ENCODE measurements around the gene B4GALT2. TPM values are rescaled to one million over a fixed set of nuclear protein-coding genes. Genes with fewer than 3 reads are reported as not detected.

B4GALT2 gene
- total and polyA plus RNA-seq, 9 of the 15 experiments (the other 6 are each of a cell fraction or from before 2014, with no cell fraction given), result 1.3 to 86.8 (median 43.8) TPM

- TF ChIP-seq THRB (CRISPR knock-in tag; conservative IDR thresholded peaks at IDR 0.05) (peak; percentile 30; the same call in 1 of the 2 replicates), MCM7 (IDR thresholded peaks at IDR 0.05) (no peak), ZBTB49 (CRISPR knock-in tag; IDR thresholded peaks at IDR 0.05; ENCODE audit: borderline replicate concordance) (0 out of 2 replicates have a peak, but pooled peaks have one; percentile 16), FOXP1 (CRISPR knock-in tag; IDR thresholded peaks at IDR 0.05) (peak; percentile 74), CREB1 (IDR thresholded peaks at IDR 0.05) (no peak), CREB1 (CRISPR knock-in tag; IDR thresholded peaks at IDR 0.05) (0 out of 2 replicates have a peak, but pooled peaks have one; percentile 24), DLX4 (CRISPR knock-in tag; IDR thresholded peaks at IDR 0.05) (no peak), TAL1 (IDR thresholded peaks at IDR 0.05) (no peak), SREBF1 (IDR thresholded peaks at IDR 0.05; ENCODE audit: borderline replicate concordance, low read depth, low read length) (no peak), MYC (IDR thresholded peaks at IDR 0.05; ENCODE audit: low read depth, low read length) (peak; percentile 73), MYC (CRISPR knock-in tag; IDR thresholded peaks at IDR 0.05; ENCODE audit: borderline replicate concordance, low read depth) (no peak; the same call in 1 of the 2 replicates), RBM17 (IDR thresholded peaks at IDR 0.05; ENCODE audit: borderline replicate concordance, low read depth, low read length) (no peak), SMARCE1 (IDR thresholded peaks at IDR 0.05) (no peak), RB1 (IDR thresholded peaks at IDR 0.05; ENCODE audit: low read depth) (peak; percentile 51; the same call in 1 of the 2 replicates), ZNF3 (CRISPR knock-in tag; IDR thresholded peaks at IDR 0.05) (no peak), CTCF (IDR thresholded peaks at IDR 0.05 in 2 of 3, conservative IDR thresholded peaks at IDR 0.05 in 1 of 3; ENCODE audit: insufficient read depth in 2 of 3, low read depth in 1 of 3, low read length in 3 of 3) (peak in 1 of 3 experiments; percentile 13; a peak in 1 of 6 replicates), DEAF1 (CRISPR knock-in tag; IDR thresholded peaks at IDR 0.05) (no peak), KLF16 (IDR thresholded peaks at IDR 0.05) (no peak; the same call in 1 of the 2 replicates), GABPA (tag; conservative IDR thresholded peaks at IDR 0.05; ENCODE audit: low read depth) (peak; percentile 81), ZNF57 (CRISPR knock-in tag; IDR thresholded peaks at IDR 0.05) (no peak), BCOR (IDR thresholded peaks at IDR 0.05) (peak; percentile 58; the same call in 1 of the 2 replicates), ELF2 (CRISPR knock-in tag; IDR thresholded peaks at IDR 0.05) (peak; percentile 85)
Measured at GRCh38 chr1:43991476-43992231, 12.6 kb downstream of the B4GALT2 start, which contains the start of gene CCDC24 (continued).

All from K562 (cell line).